Cardiac septum (tissue), 1 donor: ENCODE results near the gene ABLIM3. TPM values are rescaled to one million over a fixed set of nuclear protein-coding genes. Genes with fewer than 3 reads are reported as not detected.

Experiments used
- total RNA-seq: library from RNA; stranded (reverse); fragmentation: NEBNext Ultra II Directional; extraction: Animal tissue kit (Norgen Biotek cat#: 25700); gene quantifications from one replicate; pipeline ENCODE4 v1.2.1, GENCODE V29; 2021
- donor health status: DM: no; HTN: no; CAD: no.

The ABLIM3 gene
- total RNA-seq, 1 donor from 2014 or later = 118 TPM

Other genes with a start within 250 kb of the ABLIM3 start
- 2.5 TPM for gene SH3TC2, start 78.4 kb upstream of the ABLIM3 start, total RNA-seq
- gene AFAP1L1, start 130.4 kb downstream of the ABLIM3 start, total RNA-seq = 55.2 TPM
- 11.0 TPM for gene GRPEL2, start 204.0 kb downstream of the ABLIM3 start, total RNA-seq
- 4.3 TPM for gene PCYOX1L, start 216.6 kb downstream of the ABLIM3 start, total RNA-seq
- gene IL17B, start 237.8 kb downstream of the ABLIM3 start, total RNA-seq = not detected